IPS-18c (cell line): ENCODE results near the gene ST6GALNAC1.

Experiments used
- H3K4me3 ChIP-seq: 2 replicates; pipeline ENCODE4 v1.7.0; 2013; ENCODE audit warnings: low read depth, mild to moderate bottlenecking, low read length, moderate library complexity; ENCODE audit not compliant: insufficient read depth
- H3K9me3 ChIP-seq: one replicate; pipeline ENCODE4 v1.6.1; 2013; ENCODE audit warnings: mild to moderate bottlenecking, low read length, moderate library complexity; ENCODE audit not compliant: control insufficient read depth, insufficient read depth

Gene ST6GALNAC1

DNA sequence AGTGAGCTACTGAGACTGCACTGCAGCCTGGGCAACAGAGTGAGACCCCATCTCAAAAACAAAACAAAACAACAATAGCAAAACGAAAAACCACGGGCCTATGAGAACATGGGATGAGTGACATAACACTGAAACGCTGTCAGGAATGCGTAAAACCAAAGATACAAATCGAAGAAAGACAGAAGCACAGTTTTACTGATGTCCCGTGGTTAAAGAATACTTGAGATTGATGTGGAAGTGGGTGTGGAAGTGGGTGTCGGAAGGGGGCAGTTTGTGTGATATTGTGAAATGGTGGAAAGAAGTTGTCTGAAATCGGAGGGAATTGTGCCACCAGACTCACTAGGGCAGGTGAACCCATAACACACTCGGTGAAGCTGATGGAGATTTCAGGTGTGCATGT lies 67.4 kb downstream of the ST6GALNAC1 start:
- H3K9me3 ChIP-seq: no peaks in the 10 kb centered on the region
- no peak overlapping the region for H3K4me3 ChIP-seq

DNA sequence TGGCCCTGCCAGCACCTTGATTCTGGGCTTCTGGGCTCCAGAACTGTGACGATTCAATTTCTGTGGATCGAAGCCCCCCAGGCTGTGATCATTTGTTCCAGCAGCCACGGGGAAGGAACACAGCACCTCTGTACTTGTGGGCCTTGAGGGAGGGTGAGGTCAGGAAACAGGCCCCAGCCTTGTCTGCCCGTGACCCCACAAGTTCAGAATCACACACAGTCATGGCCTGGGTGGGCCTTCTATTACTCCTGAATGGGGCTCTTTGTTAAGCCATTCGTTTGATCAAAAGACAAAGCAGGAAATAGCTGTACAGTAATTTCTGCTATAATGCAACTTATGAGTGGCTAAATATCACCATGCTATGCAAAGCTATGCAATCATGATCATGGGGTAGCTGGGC lies 68.0 kb downstream of the ST6GALNAC1 start:
- H3K9me3 ChIP-seq: no peaks in the 10 kb centered on the region
- no peak overlapping the region for H3K4me3 ChIP-seq
